Gastroesophageal sphincter (tissue), 4 donors: Measurements from ENCODE around the gene FAAP100. TPM values are rescaled to one million over a fixed set of nuclear protein-coding genes. Genes with fewer than 3 reads are reported as not detected.

Experiments used
- ATAC-seq: fragments of 150-250 bp; one replicate; pipeline ENCODE4 v1.9.1; 2016; ENCODE audit warnings: mild to moderate bottlenecking, moderate library complexity
- H3K27ac ChIP-seq, 4 donors: fragments of 200-600 bp; sonication (generic) in 3 of 4; 1 replicate in 3 of 4; 2 replicates in 1 of 4; pipeline ENCODE4 v1.5.1; 2016 to 2019
- H3K27me3 ChIP-seq: fragments of 200-600 bp; sonication (generic); one replicate; pipeline ENCODE4 v1.5.1; 2019
- H3K36me3 ChIP-seq, 2 donors: fragments of 200-600 bp; sonication (generic); one replicate each; pipeline ENCODE4 v1.5.1; 2019; ENCODE audit warnings: control low read depth in 1 of 2
- H3K4me1 ChIP-seq, 3 donors: fragments of 200-600 bp; sonication (generic); 1 replicate in 2 of 3; 2 replicates in 1 of 3; pipeline ENCODE4 v1.5.1; 2016 to 2019; ENCODE audit warnings: control low read depth in 2 of 3
- H3K4me3 ChIP-seq, 2 donors: fragments of 200-600 bp; sonication (generic); one replicate each; pipeline ENCODE4 v1.5.1; 2019; ENCODE audit warnings: mild to moderate bottlenecking in 1 of 2, moderate library complexity in 1 of 2
- H3K9me3 ChIP-seq, 3 donors: fragments of 200-600 bp; sonication (generic); one replicate each; pipeline ENCODE4 v1.5.1; 2017 to 2019; ENCODE audit warnings: control low read depth in 2 of 3
- EP300 ChIP-seq: sonication (generic); formaldehyde crosslinking; IDR thresholded peaks from one replicate; pipeline ENCODE4 v1.6.1; 2017; ENCODE audit warnings: antibody characterized with exemption, mild to moderate bottlenecking
- POLR2A ChIP-seq, 2 donors: fragments of 450-650 bp; IDR thresholded peaks; one replicate each; pipeline ENCODE4 v1.6.1; 2017; ENCODE audit warnings: antibody characterized with exemption in 2 of 2, mild to moderate bottlenecking in 2 of 2, moderate library complexity in 1 of 2
- POLR2AphosphoS5 ChIP-seq: sonication (generic); formaldehyde crosslinking; IDR thresholded peaks from one replicate; pipeline ENCODE4 v1.6.1; 2017; ENCODE audit warnings: antibody characterized with exemption
- WGBS, 2 donors: methylation state at CpG; one replicate each; pipeline ENCODE4 v1.1.5; 2018; ENCODE audit warnings: low coverage in 1 of 2; 5-methylcytosine and 5-hydroxymethylcytosine counted together
- total RNA-seq, 4 donors: library from RNA; depleted of rRNA; stranded (reverse); fragments of >200 nt; gene quantifications; one replicate each; pipeline ENCODE4 v1.1.0, GENCODE V29; 2016
- TF ChIP-seq, protein P1 (sequence below), 4 experiments: fragments of 200-600 bp in 2 of 4; fragments of 450-650 bp in 2 of 4; sonication (generic) in 1 of 4; IDR thresholded peaks; one replicate each; pipeline ENCODE4 v1.5.1; 2017 to 2019; ENCODE audit warnings: antibody characterized with exemption in 4 of 4, mild to moderate bottlenecking in 2 of 4, moderate library complexity in 2 of 4

Gene FAAP100
- total RNA-seq, 4 donors from 2014 or later, result 14.6 to 32.1 (median 20.7) TPM

DNA sequence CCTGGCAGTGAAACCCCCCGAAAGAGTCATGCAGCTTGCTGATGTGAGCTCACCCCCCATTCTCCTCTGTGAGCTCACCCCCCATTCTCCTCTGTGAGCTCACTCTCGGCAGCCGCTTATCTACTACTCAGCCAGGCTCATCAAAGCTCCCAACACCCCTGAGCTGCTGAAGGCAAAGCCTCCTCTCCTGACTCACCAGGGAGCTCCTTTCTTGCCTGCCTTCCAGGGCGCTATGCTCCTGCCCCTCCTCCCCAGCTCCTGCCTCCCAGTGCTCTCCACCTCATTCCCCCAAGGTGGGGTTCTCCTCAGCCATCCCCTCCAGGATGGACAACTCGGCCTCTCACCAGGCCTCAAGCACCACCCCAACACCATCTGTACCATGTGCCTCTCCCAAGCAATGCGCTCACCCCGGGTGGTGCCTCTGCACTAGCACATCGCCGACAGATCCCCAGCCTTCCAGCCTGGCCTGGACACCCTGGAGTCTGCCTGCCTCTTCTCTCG lies 27.7 kb upstream of the FAAP100 start:
- H3K27ac ChIP-seq, result no peak overlapping the region

DNA sequence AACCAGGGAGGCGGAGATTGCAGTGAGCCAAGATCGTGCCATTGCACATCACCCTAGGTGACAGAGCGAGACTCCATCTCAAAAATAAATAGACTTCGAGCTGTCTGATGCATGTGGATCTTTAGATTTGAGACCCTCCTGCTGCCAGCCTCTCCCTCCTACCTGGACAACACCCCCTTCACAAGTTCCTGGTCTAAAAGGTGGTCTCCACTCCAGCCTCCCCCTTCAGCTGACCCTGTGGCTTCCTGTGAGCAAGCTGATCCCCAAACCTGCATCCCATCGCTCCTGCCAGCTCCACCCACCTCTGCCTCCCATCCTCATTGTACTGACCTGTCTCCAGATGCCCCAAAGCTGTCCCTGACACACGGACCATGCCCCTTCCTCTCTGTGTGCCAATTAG lies 27.1 kb upstream of the FAAP100 start:
- no peak for ATAC-seq
- Histone ChIP-seq H3K36me3 (peaks cover 0 to 96% of the 10 kb centered on the region in 2 donors), H3K27me3 (no peaks in the 10 kb centered on the region), H3K9me3 (no peaks in the 10 kb centered on the region), H3K27ac (no peak overlapping the region), H3K4me1 (peaks cover 0 to 16% (median 5%) of the 10 kb centered on the region in 3 donors), H3K4me3 (no peak overlapping the region)
- 87% methylated on average over 5 of the region's 6 CpGs; no CpG with 5 or more reads in 1 of the 2 donors for WGBS, 2 donors
- TF ChIP-seq POLR2A (IDR thresholded peaks at IDR 0.05), result no peak
- no peak for TF ChIP-seq POLR2AphosphoS5
- TF ChIP-seq, protein P1, sequence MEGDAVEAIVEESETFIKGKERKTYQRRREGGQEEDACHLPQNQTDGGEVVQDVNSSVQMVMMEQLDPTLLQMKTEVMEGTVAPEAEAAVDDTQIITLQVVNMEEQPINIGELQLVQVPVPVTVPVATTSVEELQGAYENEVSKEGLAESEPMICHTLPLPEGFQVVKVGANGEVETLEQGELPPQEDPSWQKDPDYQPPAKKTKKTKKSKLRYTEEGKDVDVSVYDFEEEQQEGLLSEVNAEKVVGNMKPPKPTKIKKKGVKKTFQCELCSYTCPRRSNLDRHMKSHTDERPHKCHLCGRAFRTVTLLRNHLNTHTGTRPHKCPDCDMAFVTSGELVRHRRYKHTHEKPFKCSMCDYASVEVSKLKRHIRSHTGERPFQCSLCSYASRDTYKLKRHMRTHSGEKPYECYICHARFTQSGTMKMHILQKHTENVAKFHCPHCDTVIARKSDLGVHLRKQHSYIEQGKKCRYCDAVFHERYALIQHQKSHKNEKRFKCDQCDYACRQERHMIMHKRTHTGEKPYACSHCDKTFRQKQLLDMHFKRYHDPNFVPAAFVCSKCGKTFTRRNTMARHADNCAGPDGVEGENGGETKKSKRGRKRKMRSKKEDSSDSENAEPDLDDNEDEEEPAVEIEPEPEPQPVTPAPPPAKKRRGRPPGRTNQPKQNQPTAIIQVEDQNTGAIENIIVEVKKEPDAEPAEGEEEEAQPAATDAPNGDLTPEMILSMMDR (IDR thresholded peaks at IDR 0.05), result no peak
- TF ChIP-seq EP300, result no peak

More for the DNA sequence above, 27.7 kb upstream of the FAAP100 start:
- WGBS, 2 donors, result 86 to 100% methylated on average over 4 to 10 of the region's 10 CpGs
- H3K4me1 ChIP-seq, result peaks cover 0 to 16% (median 5%) of the 10 kb centered on the region in 3 donors
- H3K36me3 ChIP-seq, result peaks cover 0 to 96% of the 10 kb centered on the region in 2 donors
- ATAC-seq, result no peak
- TF ChIP-seq EP300, result no peak
- no peak for TF ChIP-seq POLR2AphosphoS5
- TF ChIP-seq, protein P1 (IDR thresholded peaks at IDR 0.05), result no peak
- no peak for TF ChIP-seq POLR2A (IDR thresholded peaks at IDR 0.05)
- no peak overlapping the region for H3K4me3 ChIP-seq
- no peaks in the 10 kb centered on the region for H3K9me3 ChIP-seq
- no peaks in the 10 kb centered on the region for H3K27me3 ChIP-seq

DNA sequence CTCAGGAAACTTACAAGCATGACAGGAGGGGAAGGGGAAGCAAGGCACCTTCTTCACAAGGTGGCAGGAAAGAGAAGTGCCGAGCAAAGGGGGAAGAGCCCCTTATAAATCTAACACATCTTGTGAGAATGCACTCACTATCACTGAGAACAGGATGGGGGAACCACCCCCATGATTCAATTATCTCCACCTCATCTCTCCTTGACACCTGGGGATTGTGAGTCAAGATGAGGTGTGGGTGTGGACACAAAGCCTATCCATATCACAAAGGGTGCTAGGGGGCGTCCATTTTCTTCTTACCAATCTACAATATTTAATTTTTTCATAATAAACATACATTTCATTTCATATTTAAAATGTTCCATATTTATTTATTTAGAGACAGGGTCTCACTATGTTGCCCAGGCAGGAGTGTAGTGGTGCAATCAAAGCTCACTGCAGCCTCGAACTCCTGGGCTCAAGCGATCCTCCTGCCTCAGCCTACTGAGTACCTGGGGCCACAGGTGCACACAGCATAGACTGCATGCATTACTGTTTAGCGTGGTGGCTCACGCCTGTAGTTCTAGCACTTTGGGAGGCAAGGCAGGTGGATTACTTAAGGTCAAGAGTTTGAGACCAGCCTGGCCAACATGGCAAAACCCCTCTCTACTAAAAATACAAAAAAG lies 26.5 kb upstream of the FAAP100 start:
- H3K4me1 ChIP-seq, result peaks cover 0 to 16% (median 5%) of the 10 kb centered on the region in 3 donors
- TF ChIP-seq EP300 (no peak), POLR2A (IDR thresholded peaks at IDR 0.05) (no peak), POLR2AphosphoS5 (no peak)
- TF ChIP-seq, protein P1 (IDR thresholded peaks at IDR 0.05), result no peak
- ATAC-seq, result no peak
- H3K4me3 ChIP-seq, result no peak overlapping the region
- H3K9me3 ChIP-seq, result no peaks in the 10 kb centered on the region
- no peak overlapping the region for H3K27ac ChIP-seq
- H3K36me3 ChIP-seq, result peaks cover 0 to 96% of the 10 kb centered on the region in 2 donors
- 84 to 100% methylated on average over 4 to 6 of the region's 6 CpGs for WGBS, 2 donors
- H3K27me3 ChIP-seq, result no peaks in the 10 kb centered on the region

DNA sequence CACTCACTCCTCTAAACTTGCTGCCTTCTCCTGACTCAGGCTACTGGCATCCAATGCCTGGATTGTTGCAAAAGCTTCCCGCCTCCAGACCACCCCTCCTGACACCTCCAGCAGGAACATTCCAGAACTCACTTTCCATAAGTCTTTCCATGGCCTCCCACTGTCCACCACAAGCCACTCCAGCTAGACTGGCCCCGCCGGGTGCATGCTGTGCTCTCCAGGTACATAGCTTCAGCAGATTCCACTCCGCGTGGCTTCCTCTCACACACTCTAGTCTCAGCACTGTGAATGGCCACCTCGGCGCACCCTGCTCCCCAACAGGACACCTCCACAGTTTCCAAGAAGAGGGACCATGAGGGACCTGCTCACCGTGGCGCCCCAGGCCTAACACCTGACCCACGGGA lies 25.9 kb upstream of the FAAP100 start:
- TF ChIP-seq POLR2AphosphoS5, result no peak
- TF ChIP-seq, protein P1 (IDR thresholded peaks at IDR 0.05), result no peak
- TF ChIP-seq POLR2A (IDR thresholded peaks at IDR 0.05), result no peak
- no peak for TF ChIP-seq EP300
- ATAC-seq, result no peak
- Histone ChIP-seq H3K27ac (no peak overlapping the region), H3K27me3 (no peaks in the 10 kb centered on the region), H3K4me1 (peaks cover 0 to 16% (median 5%) of the 10 kb centered on the region in 3 donors), H3K36me3 (peaks cover 0 to 94% of the 10 kb centered on the region in 2 donors), H3K9me3 (no peaks in the 10 kb centered on the region), H3K4me3 (no peak overlapping the region)
- WGBS, 2 donors, result 88 to 100% methylated on average over 1 of the region's 10 CpGs
